CD4-positive, CD25-positive, alpha-beta regulatory T cell (primary cell): ENCODE results near the gene RTCB. TPM values are rescaled to one million over a fixed set of nuclear protein-coding genes. Genes with fewer than 3 reads are reported as not detected.
A peak's percentile ranks its signal among the peaks of the same experiment; 100 is the strongest.

Source experiments
- ATAC-seq, 2 donors: fragments of 150-1000 bp; cut with Tn5 transposase; one replicate each; pipeline ENCODE4 v1.10.0; 2021; ENCODE audit warnings: low read depth in 2 of 2, moderate number of reproducible peaks in 2 of 2, moderate library complexity in 1 of 2
- DNase-seq, 3 donors: peaks; one replicate each; pipeline versions ENCODE4 v3.0.0 to v3.0.0-alpha.2; 2012 to 2022; ENCODE audit warnings: mixed read lengths in 1 of 3
- H3K27ac ChIP-seq: one replicate; pipeline ENCODE4 v1.7.0; 2013; ENCODE audit warnings: mild to moderate bottlenecking, low read length; ENCODE audit not compliant: insufficient read depth, poor library complexity, severe bottlenecking
- H3K27me3 ChIP-seq: one replicate; pipeline ENCODE4 v1.7.0; 2013; ENCODE audit warnings: low read length; ENCODE audit not compliant: control insufficient read depth, insufficient read depth
- H3K36me3 ChIP-seq: one replicate; pipeline ENCODE4 v1.7.0; 2013; ENCODE audit warnings: mild to moderate bottlenecking, low read length, moderate library complexity; ENCODE audit not compliant: control insufficient read depth, insufficient read depth
- H3K4me1 ChIP-seq: 2 replicates; pipeline ENCODE4 v1.7.0; 2013; ENCODE audit warnings: mild to moderate bottlenecking, low read length; ENCODE audit not compliant: insufficient read depth, control insufficient read depth, poor library complexity, severe bottlenecking
- H3K4me3 ChIP-seq: one replicate; pipeline ENCODE4 v1.7.0; 2013; ENCODE audit warnings: low read depth, mild to moderate bottlenecking, low read length, moderate library complexity
- H3K9me3 ChIP-seq, 2 experiments: 1 replicate in 1 of 2; 2 replicates in 1 of 2; pipeline ENCODE4 v1.7.0; 2013; ENCODE audit warnings: low read length in 2 of 2, mild to moderate bottlenecking in 1 of 2, moderate library complexity in 1 of 2; ENCODE audit not compliant: control insufficient read depth in 2 of 2
- H3K27ac Mint-ChIP-seq, 3 donors: one replicate each; pipeline ENCODE4 v1.8.0; 2020 to 2022; ENCODE audit warnings: mild to moderate bottlenecking in 3 of 3, mixed read lengths in 3 of 3, moderate library complexity in 2 of 3
- H3K27me3 Mint-ChIP-seq: one replicate; pipeline ENCODE4 v1.8.0; 2022; ENCODE audit warnings: mild to moderate bottlenecking, mixed read lengths
- H3K36me3 Mint-ChIP-seq: one replicate; pipeline ENCODE4 v1.8.0; 2020; ENCODE audit warnings: mixed read lengths
- H3K4me1 Mint-ChIP-seq, 4 donors: one replicate each; pipeline ENCODE4 v1.8.0; 2020 to 2022; ENCODE audit warnings: mixed read lengths in 4 of 4, mild to moderate bottlenecking in 1 of 4
- H3K4me3 Mint-ChIP-seq, 4 donors: one replicate each; pipeline ENCODE4 v1.8.0; 2020 to 2022; ENCODE audit warnings: mild to moderate bottlenecking in 4 of 4, mixed read lengths in 4 of 4, moderate library complexity in 3 of 4
- H3K9me3 Mint-ChIP-seq, 7 donors: one replicate each; pipeline ENCODE4 v1.8.0; 2020 to 2022; ENCODE audit warnings: mixed read lengths in 7 of 7, mild to moderate bottlenecking in 3 of 7, moderate library complexity in 2 of 7
- polyA plus RNA-seq, 4 donors: library from polyadenylated mRNA; unstranded; fragments of 300-500 nt; fragmentation: Illumina TruSeq; gene quantifications; one replicate each; pipeline ENCODE4 v1.2.3, GENCODE V29; 2021
- total RNA-seq: library from RNA; stranded (reverse); gene quantifications from one replicate; pipeline ENCODE4 v1.2.3, GENCODE V29; 2022

Gene RTCB
- total and polyA plus RNA-seq, 5 donors from 2014 or later = 39.0 to 125 (median 112) TPM

GRCh38 chr22:32409977-32410376, 2.1 kb downstream of the RTCB start:
- no peaks in the 10 kb centered on the region for H3K9me3 ChIP-seq
- Mint-ChIP-seq H3K36me3 (peaks cover 38% of the 10 kb centered on the region), H3K4me1 (peaks cover 17 to 55% (median 53%) of the 10 kb centered on the region in 4 donors), H3K9me3 (no peaks in the 10 kb centered on the region), H3K27me3 (peaks cover 4% of the 10 kb centered on the region), H3K4me3 (peak overlapping the region; percentile 72 to 98 (median 98)), H3K27ac (peak overlapping the region; percentile 15 to 97 (median 63))
- no peaks in the 10 kb centered on the region for H3K27me3 ChIP-seq
- H3K4me3 ChIP-seq = peak overlapping the region; percentile 99
- H3K27ac ChIP-seq = no peak overlapping the region
- no peak for ATAC-seq
- H3K4me1 ChIP-seq = peaks cover 27% of the 10 kb centered on the region
- DNase-seq = no peak
- H3K36me3 ChIP-seq = peaks cover 35% of the 10 kb centered on the region

GRCh38 chr22:32407936-32408335, 4.1 kb downstream of the RTCB start:
- no peak overlapping the region for H3K27ac Mint-ChIP-seq
- H3K4me1 Mint-ChIP-seq = peaks cover 17 to 55% (median 52%) of the 10 kb centered on the region in 4 donors

DNA sequence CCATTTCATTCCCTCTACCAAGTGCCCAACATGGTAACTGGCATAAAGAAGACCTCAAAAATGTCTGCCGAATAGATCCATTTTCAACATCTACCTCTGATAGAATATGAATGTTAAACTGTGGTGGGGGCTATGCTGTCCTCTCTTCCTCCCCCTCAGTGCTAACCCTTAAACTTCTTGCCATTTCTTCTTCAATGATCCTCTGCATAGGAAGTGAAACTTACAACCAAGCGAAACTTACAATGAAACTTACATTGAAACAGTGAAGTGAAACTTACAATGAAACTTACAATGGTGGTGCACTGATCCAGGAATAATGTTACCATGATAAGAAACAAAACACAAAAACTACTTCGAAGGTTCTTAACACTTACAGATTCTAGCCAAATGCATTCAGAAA, 4.7 kb downstream of the RTCB start:
- Histone ChIP-seq H3K36me3 (peaks cover 55% of the 10 kb centered on the region), H3K4me1 (peaks cover 21% of the 10 kb centered on the region), H3K4me3 (no peak overlapping the region), H3K9me3 (no peaks in the 10 kb centered on the region), H3K27ac (no peak overlapping the region), H3K27me3 (no peaks in the 10 kb centered on the region)
- ATAC-seq (no peak), DNase-seq (peak in 1 of 3 donors; percentile 9)
- peaks cover 4% of the 10 kb centered on the region for H3K27me3 Mint-ChIP-seq
- H3K9me3 Mint-ChIP-seq = no peaks in the 10 kb centered on the region
- no peak overlapping the region for H3K27ac Mint-ChIP-seq
- H3K36me3 Mint-ChIP-seq = peaks cover 40% of the 10 kb centered on the region
- H3K4me3 Mint-ChIP-seq = peak overlapping the region in 2 of 4 donors; percentile 71 to 81
- peaks cover 15 to 48% (median 45%) of the 10 kb centered on the region in 4 donors for H3K4me1 Mint-ChIP-seq

More at GRCh38 chr22:32407936-32408335, 4.1 kb downstream of the RTCB start:
- DNase-seq (no peak), ATAC-seq (no peak)
- no peaks in the 10 kb centered on the region for H3K27me3 ChIP-seq
- no peaks in the 10 kb centered on the region for H3K9me3 ChIP-seq
- no peak overlapping the region for H3K27ac ChIP-seq
- Mint-ChIP-seq H3K27me3 (peaks cover 4% of the 10 kb centered on the region), H3K36me3 (peaks cover 40% of the 10 kb centered on the region), H3K9me3 (no peaks in the 10 kb centered on the region), H3K4me3 (peak overlapping the region in 1 of 4 donors; percentile 58)
- H3K36me3 ChIP-seq = peaks cover 50% of the 10 kb centered on the region
- H3K4me3 ChIP-seq = no peak overlapping the region
- H3K4me1 ChIP-seq = peaks cover 27% of the 10 kb centered on the region

- H3K4me1 ChIP-seq = no peaks in the 10 kb centered on the region
- H3K4me3 Mint-ChIP-seq = no peak overlapping the region
- no peaks in the 10 kb centered on the region for H3K9me3 ChIP-seq
- H3K4me1 Mint-ChIP-seq = peaks cover 0 to 25% (median 20%) of the 10 kb centered on the region in 4 donors
- no peak overlapping the region for H3K27ac ChIP-seq
- H3K27me3 Mint-ChIP-seq = no peaks in the 10 kb centered on the region
- H3K36me3 ChIP-seq = peaks cover 84% of the 10 kb centered on the region
- H3K27ac Mint-ChIP-seq = no peak overlapping the region
- ATAC-seq (no peak), DNase-seq (no peak)
- H3K9me3 Mint-ChIP-seq = no peaks in the 10 kb centered on the region
- no peaks in the 10 kb centered on the region for H3K27me3 ChIP-seq
- H3K4me3 ChIP-seq = no peak overlapping the region
- peaks cover 59% of the 10 kb centered on the region for H3K36me3 Mint-ChIP-seq
Measured at GRCh38 chr22:32404021-32404420, 8.0 kb downstream of the RTCB start.

- peak overlapping the region in 1 of 3 donors; percentile 67 for H3K27ac Mint-ChIP-seq
- no peaks in the 10 kb centered on the region for H3K27me3 Mint-ChIP-seq
- Histone ChIP-seq H3K9me3 (no peaks in the 10 kb centered on the region), H3K27ac (no peak overlapping the region), H3K27me3 (no peaks in the 10 kb centered on the region), H3K36me3 (peaks cover 89% of the 10 kb centered on the region), H3K4me3 (no peak overlapping the region), H3K4me1 (no peaks in the 10 kb centered on the region)
- H3K4me3 Mint-ChIP-seq = no peak overlapping the region
- DNase-seq (no peak), ATAC-seq (no peak)
- H3K36me3 Mint-ChIP-seq = peaks cover 47% of the 10 kb centered on the region
- H3K4me1 Mint-ChIP-seq = peaks cover 0 to 7% (median 6%) of the 10 kb centered on the region in 4 donors
- H3K9me3 Mint-ChIP-seq = peaks cover 0 to 1% (median 0%) of the 10 kb centered on the region in 7 donors
Measured at GRCh38 chr22:32401486-32401885, 10.6 kb downstream of the RTCB start.

- no peaks in the 10 kb centered on the region for H3K4me1 ChIP-seq
- no peak overlapping the region for H3K4me3 Mint-ChIP-seq
- no peak overlapping the region for H3K27ac ChIP-seq
- DNase-seq (no peak), ATAC-seq (no peak)
- no peaks in the 10 kb centered on the region for H3K27me3 ChIP-seq
- H3K36me3 Mint-ChIP-seq = peaks cover 62% of the 10 kb centered on the region
- H3K27me3 Mint-ChIP-seq = no peaks in the 10 kb centered on the region
- H3K9me3 Mint-ChIP-seq = peaks cover 0 to 1% (median 0%) of the 10 kb centered on the region in 7 donors
- H3K4me1 Mint-ChIP-seq = peaks cover 0 to 11% (median 2%) of the 10 kb centered on the region in 4 donors
- peaks cover 98% of the 10 kb centered on the region for H3K36me3 ChIP-seq
- no peaks in the 10 kb centered on the region for H3K9me3 ChIP-seq
- peak overlapping the region in 2 of 3 donors; percentile 17 to 46 for H3K27ac Mint-ChIP-seq
- no peak overlapping the region for H3K4me3 ChIP-seq
Measured at GRCh38 chr22:32396746-32397145, 15.3 kb downstream of the RTCB start.

DNA sequence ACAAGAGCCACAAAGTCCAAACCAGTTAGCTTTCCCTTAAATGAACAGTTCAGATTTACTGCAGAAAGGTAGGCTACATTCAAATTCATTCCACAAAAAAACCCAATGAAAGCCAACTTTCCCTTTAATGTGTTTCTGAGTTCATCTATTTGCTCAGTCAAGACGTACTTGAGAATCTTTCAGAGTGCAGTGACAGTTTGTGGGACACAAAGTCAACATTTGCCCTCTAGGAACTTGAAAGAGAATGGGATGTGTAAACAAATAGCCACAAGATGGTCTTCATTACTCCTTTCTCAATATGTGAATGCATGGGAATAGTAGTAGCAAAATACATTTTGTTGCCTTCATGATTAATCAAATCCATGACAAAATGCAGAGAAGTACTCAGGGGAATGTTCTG, 15.8 kb downstream of the RTCB start:
- Mint-ChIP-seq H3K27ac (peak overlapping the region in 1 of 3 donors; percentile 17), H3K27me3 (no peaks in the 10 kb centered on the region), H3K4me1 (peaks cover 0 to 14% (median 0%) of the 10 kb centered on the region in 4 donors), H3K4me3 (no peak overlapping the region), H3K9me3 (peaks cover 0 to 1% (median 0%) of the 10 kb centered on the region in 7 donors), H3K36me3 (peaks cover 61% of the 10 kb centered on the region)
- Histone ChIP-seq H3K4me1 (no peaks in the 10 kb centered on the region), H3K27me3 (no peaks in the 10 kb centered on the region), H3K36me3 (peaks cover 95% of the 10 kb centered on the region), H3K9me3 (no peaks in the 10 kb centered on the region), H3K4me3 (no peak overlapping the region), H3K27ac (no peak overlapping the region)
- no peak for DNase-seq
- ATAC-seq = no peak

DNA sequence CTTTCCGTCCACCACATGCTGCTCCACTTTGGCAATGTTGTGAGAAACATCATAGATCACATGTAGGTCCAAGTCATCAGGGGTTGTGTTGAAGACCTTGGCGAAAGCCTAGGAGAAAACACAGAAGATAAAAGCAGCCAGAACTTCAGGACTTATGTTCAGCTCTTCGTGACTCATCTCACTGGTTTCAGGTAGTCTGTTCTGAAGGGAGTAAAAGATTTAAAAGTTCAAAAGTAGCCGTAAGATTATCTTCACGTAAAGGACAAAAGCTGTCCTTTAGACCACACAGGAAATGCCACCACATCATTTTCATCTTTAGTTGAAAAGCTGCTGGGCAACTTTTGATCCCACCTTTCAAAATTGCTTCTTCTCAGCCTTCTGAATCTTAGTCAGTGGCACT, 16.9 kb downstream of the RTCB start:
- Histone ChIP-seq H3K27ac (no peak overlapping the region), H3K9me3 (no peaks in the 10 kb centered on the region), H3K36me3 (peaks cover 90% of the 10 kb centered on the region), H3K27me3 (no peaks in the 10 kb centered on the region), H3K4me1 (no peaks in the 10 kb centered on the region), H3K4me3 (no peak overlapping the region)
- ATAC-seq (no peak), DNase-seq (peak in 1 of 3 donors; percentile 8)
- Mint-ChIP-seq H3K27me3 (no peaks in the 10 kb centered on the region), H3K4me3 (no peak overlapping the region), H3K9me3 (peaks cover 0 to 1% (median 0%) of the 10 kb centered on the region in 7 donors), H3K4me1 (peaks cover 0 to 14% (median 0%) of the 10 kb centered on the region in 4 donors), H3K36me3 (peaks cover 58% of the 10 kb centered on the region), H3K27ac (peak overlapping the region in 2 of 3 donors; percentile 66 to 73)
